AG10803 (cell line): ENCODE data around the gene CC2D1A.

ENCODE experiments used
- DNase-seq: peaks from one replicate; pipeline ENCODE4 v3.0.0; 2010; ENCODE audit warnings: low read depth
- H3K4me3 ChIP-seq: 2 replicates; pipeline ENCODE4 v1.5.1; 2011; ENCODE audit warnings: mild to moderate bottlenecking, low read length, control low read depth
- TF ChIP-seq, protein P1 (sequence below): conservative IDR thresholded peaks from 2 replicates; pipeline ENCODE4 v1.5.1; 2011; ENCODE audit warnings: mild to moderate bottlenecking, low read length, control low read depth, inconsistent platforms

The CC2D1A gene

DNA sequence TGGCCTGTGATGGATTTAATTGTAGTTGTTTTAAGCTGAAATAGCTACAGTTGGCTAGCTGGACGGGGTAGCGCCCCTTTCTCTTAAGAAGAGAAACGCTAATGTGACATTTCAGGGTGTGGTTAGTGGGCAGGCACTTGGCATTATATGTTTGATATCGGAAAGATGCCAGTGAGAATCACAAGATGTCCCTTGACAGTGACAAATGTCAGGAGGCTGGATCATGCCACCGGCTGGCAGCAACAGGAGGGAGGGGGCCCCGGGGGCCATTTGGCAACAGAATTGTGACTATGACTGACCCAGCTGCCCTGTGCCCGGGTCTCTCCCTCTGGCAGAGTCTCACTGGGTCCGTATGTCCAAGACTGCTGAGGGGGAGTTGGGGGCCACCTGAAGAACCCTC is 51.0 kb downstream of the CC2D1A start:
- H3K4me3 ChIP-seq, result no peak overlapping the region
- DNase-seq, result no peak
- TF ChIP-seq, protein P1, sequence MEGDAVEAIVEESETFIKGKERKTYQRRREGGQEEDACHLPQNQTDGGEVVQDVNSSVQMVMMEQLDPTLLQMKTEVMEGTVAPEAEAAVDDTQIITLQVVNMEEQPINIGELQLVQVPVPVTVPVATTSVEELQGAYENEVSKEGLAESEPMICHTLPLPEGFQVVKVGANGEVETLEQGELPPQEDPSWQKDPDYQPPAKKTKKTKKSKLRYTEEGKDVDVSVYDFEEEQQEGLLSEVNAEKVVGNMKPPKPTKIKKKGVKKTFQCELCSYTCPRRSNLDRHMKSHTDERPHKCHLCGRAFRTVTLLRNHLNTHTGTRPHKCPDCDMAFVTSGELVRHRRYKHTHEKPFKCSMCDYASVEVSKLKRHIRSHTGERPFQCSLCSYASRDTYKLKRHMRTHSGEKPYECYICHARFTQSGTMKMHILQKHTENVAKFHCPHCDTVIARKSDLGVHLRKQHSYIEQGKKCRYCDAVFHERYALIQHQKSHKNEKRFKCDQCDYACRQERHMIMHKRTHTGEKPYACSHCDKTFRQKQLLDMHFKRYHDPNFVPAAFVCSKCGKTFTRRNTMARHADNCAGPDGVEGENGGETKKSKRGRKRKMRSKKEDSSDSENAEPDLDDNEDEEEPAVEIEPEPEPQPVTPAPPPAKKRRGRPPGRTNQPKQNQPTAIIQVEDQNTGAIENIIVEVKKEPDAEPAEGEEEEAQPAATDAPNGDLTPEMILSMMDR, result no peak

DNA sequence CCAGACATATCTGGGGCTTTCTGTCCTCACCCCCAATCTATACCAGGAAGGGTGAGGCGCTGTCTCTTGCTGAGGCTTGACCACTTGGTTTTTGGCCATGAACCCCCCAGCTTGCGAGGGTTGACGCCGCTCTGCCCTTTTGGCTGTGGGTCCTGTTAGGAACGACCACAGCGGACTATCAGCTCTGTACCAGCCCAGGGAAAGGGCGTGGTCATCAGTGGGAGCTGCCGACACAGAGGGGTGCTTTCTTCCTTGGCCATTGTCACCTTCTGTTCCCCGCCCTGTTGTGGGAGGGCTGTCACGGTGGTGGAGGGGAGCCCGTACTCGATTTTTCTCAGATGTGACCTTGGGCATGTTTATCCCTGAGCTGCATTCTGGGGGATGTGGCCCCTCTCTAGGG is 52.0 kb downstream of the CC2D1A start:
- no peak for DNase-seq
- TF ChIP-seq, protein P1, result no peak
- no peak overlapping the region for H3K4me3 ChIP-seq

DNA sequence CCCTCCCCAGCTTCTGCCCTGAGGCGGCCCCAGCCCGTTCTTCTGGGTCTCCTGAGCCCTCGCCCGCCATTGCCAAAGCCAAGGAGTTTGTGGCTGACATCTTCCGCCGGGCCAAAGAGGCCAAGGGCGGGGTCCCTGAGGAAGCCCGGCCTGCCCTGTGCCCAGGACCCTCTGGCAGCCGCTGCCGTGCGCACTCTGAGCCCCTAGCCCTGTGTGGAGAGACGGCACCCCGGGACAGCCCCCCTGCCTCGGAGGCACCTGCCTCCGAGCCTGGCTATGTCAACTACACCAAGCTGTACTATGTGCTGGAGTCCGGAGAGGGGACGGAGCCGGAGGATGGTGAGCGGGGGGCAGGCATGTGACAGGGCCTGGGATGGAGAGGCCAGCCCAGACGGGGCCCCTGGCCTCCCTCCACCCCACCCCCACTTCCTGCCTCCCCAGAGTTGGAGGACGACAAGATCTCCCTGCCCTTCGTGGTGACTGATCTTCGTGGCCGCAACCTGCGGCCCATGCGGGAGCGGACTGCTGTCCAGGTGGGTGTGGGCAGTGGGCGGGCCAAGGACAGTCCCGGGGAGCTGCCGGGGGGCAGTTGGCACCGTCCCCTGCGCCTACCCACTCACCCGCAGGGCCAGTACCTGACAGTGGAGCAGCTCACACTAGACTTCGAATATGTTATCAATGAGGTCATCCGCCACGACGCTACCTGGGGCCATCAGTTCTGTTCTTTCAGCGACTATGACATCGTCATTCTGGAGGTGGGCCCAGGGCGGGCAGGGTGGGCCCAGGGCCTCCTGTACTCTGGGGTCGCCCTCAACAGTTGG is 53.4 kb downstream of the CC2D1A start:
- no peak for DNase-seq
- TF ChIP-seq, protein P1, result no peak

DNA sequence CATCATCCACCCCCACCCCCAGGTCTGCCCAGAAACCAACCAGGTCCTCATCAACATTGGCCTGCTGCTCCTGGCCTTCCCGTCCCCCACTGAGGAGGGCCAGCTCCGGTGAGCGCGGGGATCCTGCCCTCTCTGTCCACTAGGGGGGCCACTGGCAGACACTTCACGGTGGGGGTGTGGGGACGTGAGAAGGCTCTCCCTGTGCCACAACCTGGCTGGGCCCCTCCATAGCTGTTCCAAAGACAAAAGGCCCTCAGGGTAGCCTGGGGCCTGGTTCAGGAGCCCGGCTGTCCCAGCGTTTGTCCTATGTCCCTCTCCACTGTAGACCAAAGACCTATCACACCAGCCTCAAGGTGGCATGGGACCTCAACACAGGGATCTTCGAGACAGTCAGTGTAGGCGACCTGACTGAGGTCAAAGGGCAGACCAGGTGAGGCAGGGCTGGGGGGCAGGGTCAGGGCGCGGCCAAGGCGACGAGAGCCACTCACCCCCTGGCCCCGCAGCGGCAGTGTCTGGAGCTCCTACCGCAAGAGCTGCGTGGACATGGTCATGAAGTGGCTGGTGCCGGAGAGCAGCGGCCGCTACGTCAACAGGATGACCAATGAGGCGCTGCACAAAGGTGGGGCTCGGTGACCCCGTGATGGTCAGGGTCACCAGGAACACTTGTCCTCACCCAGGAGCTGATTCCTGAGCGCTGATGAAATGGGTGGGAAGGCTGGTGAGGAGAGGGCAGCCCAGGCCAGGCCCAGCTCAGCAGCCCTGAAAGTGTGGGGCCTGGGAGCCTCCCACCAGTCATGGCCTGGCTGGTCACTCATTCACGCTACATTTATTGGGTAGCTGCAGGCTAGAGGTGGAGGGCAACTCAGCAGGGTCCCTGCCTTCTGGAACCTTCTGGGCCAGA is 54.2 kb downstream of the CC2D1A start:
- no peak overlapping the region for H3K4me3 ChIP-seq
- TF ChIP-seq, protein P1, result peak; percentile 30
- no peak for DNase-seq

More for the DNA sequence above, 53.4 kb downstream of the CC2D1A start:
- H3K4me3 ChIP-seq, result no peak overlapping the region

DNA sequence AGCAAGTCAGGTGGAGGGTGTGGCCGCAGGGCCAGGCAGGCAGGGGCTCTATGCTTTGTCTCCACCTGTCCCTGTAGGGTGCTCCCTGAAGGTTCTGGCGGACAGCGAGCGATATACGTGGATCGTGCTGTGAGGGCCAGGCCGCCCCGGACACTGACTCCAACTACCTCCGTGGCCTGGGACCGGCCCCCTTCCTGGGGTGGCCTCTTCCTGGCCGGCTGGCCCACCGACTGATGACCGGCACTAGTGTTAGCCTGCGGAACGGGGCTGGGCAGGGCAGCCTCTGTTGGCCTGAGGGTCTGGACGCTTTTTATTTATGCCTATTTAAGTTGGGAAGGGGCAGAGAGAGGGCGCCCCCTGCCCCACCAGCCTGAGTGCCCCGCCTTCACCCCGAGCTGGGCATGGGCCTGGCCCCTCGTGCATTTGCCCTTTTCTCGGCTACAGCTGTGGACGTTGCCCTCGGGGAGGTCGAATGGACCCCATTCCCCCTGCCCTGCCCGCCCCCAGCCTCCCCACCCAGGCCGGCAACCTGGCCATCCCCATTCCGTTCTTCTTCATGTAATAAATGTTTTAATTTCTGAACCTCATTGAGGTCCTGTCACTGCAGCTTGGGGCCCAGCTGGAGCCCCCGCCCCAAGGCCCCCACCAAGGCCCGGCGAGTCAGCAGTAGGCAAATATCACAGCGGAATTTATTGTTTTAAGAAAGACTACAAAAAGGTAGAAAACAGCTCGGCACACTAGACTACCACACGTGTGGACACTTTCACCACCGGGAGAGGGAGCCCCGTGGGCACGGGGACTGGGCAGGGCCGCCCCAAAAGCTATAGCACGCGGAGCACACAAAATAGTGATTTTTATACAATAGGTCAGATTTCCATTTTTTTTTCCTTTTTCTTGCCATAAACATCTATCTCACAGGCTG is 55.1 kb downstream of the CC2D1A start:
- H3K4me3 ChIP-seq, result no peak overlapping the region
- TF ChIP-seq, protein P1, result no peak
- DNase-seq, result no peak

DNA sequence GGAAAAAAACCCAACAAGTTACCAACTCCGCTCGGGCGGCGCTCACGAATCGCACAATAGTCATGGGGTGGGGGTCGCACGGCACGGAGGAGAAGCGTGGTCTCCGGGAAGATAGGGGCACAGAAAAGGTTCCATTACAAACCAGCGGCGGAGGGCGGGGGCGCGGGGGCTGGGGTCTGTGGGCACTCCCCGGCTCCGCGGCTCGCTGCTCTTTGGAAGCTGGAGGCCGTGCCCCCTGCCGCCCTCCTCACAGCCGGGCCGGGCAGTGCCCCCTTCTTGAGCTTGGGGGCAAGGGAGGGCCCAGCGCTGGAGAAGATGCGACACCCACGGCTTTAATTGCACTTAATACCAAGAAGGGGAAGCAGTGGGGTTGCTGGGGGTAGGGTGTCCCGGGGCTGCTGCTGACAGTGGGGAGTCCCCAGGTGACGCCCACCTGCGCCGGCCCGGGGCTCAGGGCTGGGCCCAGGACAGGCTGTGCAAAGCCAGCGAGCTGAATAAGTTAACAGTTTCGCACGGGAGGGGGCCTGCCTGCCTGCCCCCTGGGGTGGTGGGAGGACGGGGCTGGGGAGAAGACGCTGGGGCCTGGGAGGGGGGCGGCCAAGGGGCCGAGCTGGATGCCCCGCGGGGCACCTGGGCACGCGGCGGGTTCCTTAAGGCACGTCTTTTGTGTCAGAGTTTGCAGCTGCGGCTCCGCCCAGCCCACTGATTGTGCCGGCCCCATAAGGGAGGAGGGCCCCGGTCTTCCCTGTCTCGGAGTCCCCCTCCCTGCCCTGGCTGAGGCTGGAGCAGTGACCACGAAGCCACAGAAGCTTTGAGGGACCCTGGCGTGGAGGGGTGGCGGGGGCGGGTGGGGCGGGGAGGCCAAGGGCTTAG is 56.1 kb downstream of the CC2D1A start:
- TF ChIP-seq, protein P1, result no peak
- DNase-seq, result no peak
- H3K4me3 ChIP-seq, result no peak overlapping the region
